PC-3 (cell line): ENCODE measurements around the gene RET. TPM values are rescaled to one million over a fixed set of nuclear protein-coding genes. Genes with fewer than 3 reads are reported as not detected.
A peak's percentile ranks its signal among the peaks of the same experiment; 100 is the strongest.

Experiments used
- ATAC-seq: fragments of 200-7000 bp; cut with Tn5 transposase; 2 replicates; pipeline ENCODE4 v1.9.1; 2020; ENCODE audit warnings: mild to moderate bottlenecking, moderate library complexity
- BruUV-seq: library from RNA; stranded (reverse); fragments of 400-500 nt; replicated peaks from 2 replicates; lab custom pipeline; 2021; lab: Mats Ljungman, UMichigan
- CTCF ChIA-PET: fragments of 300-600 bp; sonication (Branson Sonifier 250); formaldehyde crosslinking; loops from one replicate; lab custom pipeline; 2022; ENCODE audit warnings: antibody characterized with exemption; lab: Charles Lee
- POLR2A ChIA-PET: fragments of 300-600 bp; sonication (Branson Sonifier 250); formaldehyde crosslinking; loops from one replicate; lab custom pipeline; 2022; ENCODE audit warnings: antibody characterized with exemption; ENCODE audit not compliant: unreplicated experiment; lab: Charles Lee
- DNase-seq: peaks from one replicate; pipeline ENCODE4 v3.0.0-alpha.2; 2015
- H2AFZ ChIP-seq: fragments of 300-600 bp; sonication (generic); 2 replicates; pipeline ENCODE4 v1.6.0; 2016; ENCODE audit warnings: antibody characterized with exemption, low read length
- H3F3A ChIP-seq: fragments of 300-600 bp; sonication (generic); one replicate; pipeline ENCODE4 v1.6.0; 2017; ENCODE audit warnings: antibody characterized with exemption, low read length, control low read depth, mild to moderate bottlenecking; ENCODE audit not compliant: unreplicated experiment
- H3K27ac ChIP-seq: fragments of 300-600 bp; sonication (generic); 2 replicates; pipeline ENCODE4 v1.5.1; 2016; ENCODE audit warnings: mild to moderate bottlenecking, low read length
- H3K27me3 ChIP-seq: fragments of 300-600 bp; sonication (generic); 2 replicates; pipeline ENCODE4 v1.6.1; 2016; ENCODE audit warnings: low read length, mixed read lengths
- H3K36me3 ChIP-seq: fragments of 300-600 bp; sonication (generic); 2 replicates; pipeline ENCODE4 v1.6.1; 2016; ENCODE audit warnings: low read depth, mixed run types, low read length, mixed read lengths
- H3K4me1 ChIP-seq: fragments of 300-600 bp; sonication (generic); 2 replicates; pipeline ENCODE4 v1.5.1; 2016; ENCODE audit warnings: low read length; ENCODE audit not compliant: insufficient read depth
- H3K4me2 ChIP-seq: fragments of 300-600 bp; sonication (generic); 2 replicates; pipeline ENCODE4 v1.6.0; 2016; ENCODE audit warnings: low read length
- H3K4me3 ChIP-seq: fragments of 300-600 bp; sonication (generic); 2 replicates; pipeline ENCODE4 v1.5.1; 2016; ENCODE audit warnings: mild to moderate bottlenecking, low read length, mixed read lengths
- H3K79me2 ChIP-seq: fragments of 300-600 bp; sonication (generic); 2 replicates; pipeline ENCODE4 v1.6.1; 2017; ENCODE audit warnings: low read length, mixed read lengths
- H3K9ac ChIP-seq: fragments of 300-600 bp; sonication (generic); 2 replicates; pipeline ENCODE4 v1.6.0; 2016; ENCODE audit warnings: mild to moderate bottlenecking, low read length
- H3K9me2 ChIP-seq: fragments of 300-600 bp; sonication (generic); replicated peaks from 2 replicates; pipeline ENCODE4 v1.6.1; 2016; ENCODE audit warnings: mixed run types, low read length, mixed read lengths
- H3K9me3 ChIP-seq: fragments of 300-600 bp; sonication (generic); 2 replicates; pipeline ENCODE4 v1.6.1; 2016; ENCODE audit warnings: low read length, mixed read lengths
- H4K20me1 ChIP-seq: fragments of 300-600 bp; sonication (generic); 2 replicates; pipeline ENCODE4 v1.6.1; 2016; ENCODE audit warnings: low read length, mixed read lengths
- CTCF ChIP-seq: fragments of 300-600 bp; sonication (generic); conservative IDR thresholded peaks from 2 replicates; pipeline ENCODE4 v1.5.1; 2017; ENCODE audit warnings: antibody characterized with exemption, low read depth, mild to moderate bottlenecking, low read length
- EZH2 ChIP-seq: fragments of 300-600 bp; sonication (generic); IDR thresholded peaks from one replicate; pipeline ENCODE4 v1.6.1; 2017; ENCODE audit warnings: antibody characterized with exemption, mild to moderate bottlenecking, low read length; ENCODE audit not compliant: unreplicated experiment
- EZH2phosphoT487 ChIP-seq: fragments of 300-600 bp; sonication (generic); IDR thresholded peaks from 2 replicates; pipeline ENCODE4 v1.6.1; 2018; ENCODE audit warnings: mild to moderate bottlenecking, antibody characterized with exemption, low read length, borderline replicate concordance
- intact Hi-C: fragments of 100-400 bp; cut with micrococcal nuclease; formaldehyde crosslinking; loops from 2 replicates; pipeline ENCODE4 v1.9.0; 2023
- total RNA-seq: library from RNA; depleted of rRNA; stranded (reverse); fragments of >200 nt; gene quantifications from 2 replicates; pipeline ENCODE4 v1.2.3, GENCODE V29; 2014

The RET gene
- total RNA-seq, 1 experiment from 2014 or later, result not detected

GRCh38 chr10:43105102-43105955, 28.5 kb downstream of the RET start:
- Histone ChIP-seq H3K9me3 (no peaks in the 10 kb centered on the region), H3K4me1 (0 out of 2 replicates have a peak, but pooled peaks cover 4% of the 10 kb centered on the region), H3K79me2 (no peaks in the 10 kb centered on the region), H3K4me2 (peak overlapping the region; percentile 91), H3K27me3 (peaks cover 3% of the 10 kb centered on the region; the same call in 1 of the 2 replicates), H3F3A (no peaks in the 10 kb centered on the region), H3K9ac (no peak overlapping the region), H4K20me1 (no peaks in the 10 kb centered on the region), H2AFZ (peak overlapping the region; percentile 95), H3K27ac (no peak overlapping the region), H3K4me3 (peak overlapping the region; percentile 66), H3K9me2 (no peaks in the 10 kb centered on the region), H3K36me3 (no peaks in the 10 kb centered on the region)
- ATAC-seq, result peak; percentile 93
- intact Hi-C loops, result loop anchor here (1.0 to 5.0 kb wide), 3 partner anchors 239 to 468 kb away; partner anchors contain the start of gene ZNF33B
- BruUV-seq, result no TSS peak
- DNase-seq, result peak; percentile 78
- CTCF ChIA-PET, result interaction anchor here (0.6 kb wide), 1 partner anchor 1068 kb away, joined by 3 read pairs; no protein-coding TSS in a partner anchor
- POLR2A ChIA-PET, result no interaction called here
- TF ChIP-seq EZH2phosphoT487 (no peak), CTCF (peak; percentile 98)

- Histone ChIP-seq H3K9ac (no peak overlapping the region), H3F3A (no peaks in the 10 kb centered on the region), H3K4me2 (peak overlapping the region; percentile 91; the same call in 1 of the 2 replicates), H3K4me1 (peaks cover 9% of the 10 kb centered on the region; the same call in 1 of the 2 replicates), H3K36me3 (no peaks in the 10 kb centered on the region), H2AFZ (peak overlapping the region; percentile 95; the same call in 1 of the 2 replicates), H4K20me1 (no peaks in the 10 kb centered on the region), H3K27ac (no peak overlapping the region), H3K27me3 (peaks cover under 1% of the 10 kb centered on the region; the same call in 1 of the 2 replicates), H3K9me3 (no peaks in the 10 kb centered on the region), H3K4me3 (no peak overlapping the region; the same call in 1 of the 2 replicates), H3K9me2 (no peaks in the 10 kb centered on the region), H3K79me2 (no peaks in the 10 kb centered on the region)
- intact Hi-C loops, result loop anchor here (1.0 to 5.0 kb wide), 3 partner anchors 240 to 469 kb away; partner anchors contain the start of gene ZNF33B
- BruUV-seq, result no TSS peak
- ATAC-seq (no peak), DNase-seq (no peak)
- ChIA-PET CTCF (interaction anchor here (0.6 kb wide), 1 partner anchor 1067 kb away, joined by 3 read pairs; no protein-coding TSS in a partner anchor), POLR2A (no interaction called here)
- TF ChIP-seq EZH2, result no peak
Observed at GRCh38 chr10:43105956-43106229, 29.0 kb downstream of the RET start.

- no peaks in the 10 kb centered on the region for H3K36me3 ChIP-seq
- no peaks in the 10 kb centered on the region for H3K79me2 ChIP-seq
- no peaks in the 10 kb centered on the region for H3F3A ChIP-seq
- peaks cover 9% of the 10 kb centered on the region; the same call in 1 of the 2 replicates for H3K4me1 ChIP-seq
- H3K4me3 ChIP-seq, result no peak overlapping the region
- no peak for ATAC-seq
- H3K9ac ChIP-seq, result no peak overlapping the region
- no peaks in the 10 kb centered on the region for H4K20me1 ChIP-seq
- H3K9me2 ChIP-seq, result no peaks in the 10 kb centered on the region
- no peak overlapping the region for H2AFZ ChIP-seq
- POLR2A ChIA-PET, result no interaction called here
- no peak for DNase-seq
- no peaks in the 10 kb centered on the region for H3K27me3 ChIP-seq
- H3K9me3 ChIP-seq, result no peaks in the 10 kb centered on the region
- no TSS peak for BruUV-seq
- intact Hi-C loops, result loop anchor here (5.0 kb wide), 1 partner anchor 469 kb away; the partner anchor contains the start of gene ZNF33B
- CTCF ChIA-PET, result interaction anchor here (0.6 kb wide), 1 partner anchor 1067 kb away, joined by 3 read pairs; no protein-coding TSS in a partner anchor
- no peak overlapping the region for H3K27ac ChIP-seq
- TF ChIP-seq CTCF (no peak), EZH2 (no peak), EZH2phosphoT487 (no peak)
- H3K4me2 ChIP-seq, result no peak overlapping the region
Observed at GRCh38 chr10:43106256-43107091, 29.6 kb downstream of the RET start.
